Retinal pigment epithelial cell (primary cell): ENCODE data around the gene ZG16B.

Experiments used
- DNase-seq: peaks from one replicate; pipeline ENCODE4 v3.0.0-alpha.2; 2010; ENCODE audit warnings: low read depth
- H3K4me3 ChIP-seq: 2 replicates; pipeline ENCODE4 v1.5.1; 2011; ENCODE audit warnings: mild to moderate bottlenecking, low read length, control low read depth, moderate library complexity
- CTCF ChIP-seq: conservative IDR thresholded peaks from 2 replicates; pipeline ENCODE4 v1.5.1; 2011; ENCODE audit warnings: low read depth, low read length, control low read depth, inconsistent platforms

The ZG16B gene

GRCh38 chr16:2829501-2830354 is at the start of gene ZG16B:
Gene ZG16B, plus strand, starts transcription at chr16:2830303. Its CDS starts 139 bp downstream, at chr16:2830442.
- no peak for DNase-seq
- no peak within 1 kb of the TSS for H3K4me3 ChIP-seq
- no peak for TF ChIP-seq CTCF

GRCh38 chr16:2782583-2783351 is 47.3 kb upstream of the ZG16B start:
- TF ChIP-seq CTCF: no peak
- H3K4me3 ChIP-seq: no peak overlapping the region
- no peak for DNase-seq

GRCh38 chr16:2783581-2784357 is 46.3 kb upstream of the ZG16B start:
- no peak for DNase-seq
- no peak for TF ChIP-seq CTCF
- H3K4me3 ChIP-seq: no peak overlapping the region

GRCh38 chr16:2784358-2785100 is 45.6 kb upstream of the ZG16B start:
- DNase-seq: no peak
- TF ChIP-seq CTCF: no peak
- H3K4me3 ChIP-seq: no peak overlapping the region

- no peak for DNase-seq
- H3K4me3 ChIP-seq: peak overlapping the region; percentile 29
- TF ChIP-seq CTCF: no peak
Measured at GRCh38 chr16:2785101-2785991, 44.8 kb upstream of the ZG16B start.
